DOHH2 (cell line): ENCODE data around the gene PCCA.

Experiments
- H3F3A ChIP-seq: fragments of 200-600 bp; sonication (generic), shearing (Covaris generic); 2 replicates; pipeline ENCODE4 v1.6.0; 2016; ENCODE audit warnings: antibody characterized with exemption, mild to moderate bottlenecking; ENCODE audit not compliant: control insufficient read depth, insufficient read depth
- H3K27ac ChIP-seq: fragments of 200-600 bp; sonication (generic); 2 replicates; pipeline ENCODE4 v1.5.1; 2014; ENCODE audit warnings: low read depth, mild to moderate bottlenecking, low read length, moderate library complexity
- H3K27me3 ChIP-seq: fragments of 200-600 bp; sonication (generic); 2 replicates; pipeline ENCODE4 v1.6.1; 2014; ENCODE audit warnings: mild to moderate bottlenecking, low read length, mixed read lengths; ENCODE audit not compliant: control insufficient read depth
- H3K36me3 ChIP-seq: fragments of 200-600 bp; sonication (generic); 2 replicates; pipeline ENCODE4 v1.6.1; 2014; ENCODE audit warnings: mild to moderate bottlenecking, low read length, moderate library complexity, mixed read lengths; ENCODE audit not compliant: control insufficient read depth
- H3K4me1 ChIP-seq: fragments of 200-600 bp; sonication (generic); 2 replicates; pipeline ENCODE4 v1.6.1; 2014; ENCODE audit warnings: mild to moderate bottlenecking, low read length, mixed read lengths; ENCODE audit not compliant: control insufficient read depth
- H3K4me2 ChIP-seq: fragments of 200-600 bp; sonication (generic); 2 replicates; pipeline ENCODE4 v1.6.0; 2014; ENCODE audit warnings: mild to moderate bottlenecking, low read length, moderate library complexity
- H3K4me3 ChIP-seq: fragments of 200-600 bp; sonication (generic); 2 replicates; pipeline ENCODE4 v1.5.1; 2014; ENCODE audit warnings: mild to moderate bottlenecking, low read length, mixed read lengths
- H3K79me2 ChIP-seq: fragments of 200-600 bp; sonication (generic); 2 replicates; pipeline ENCODE4 v1.6.1; 2014; ENCODE audit warnings: mild to moderate bottlenecking, low read length, mixed read lengths; ENCODE audit not compliant: control insufficient read depth
- H3K9me2 ChIP-seq: fragments of 200-600 bp; sonication (generic); replicated peaks from 2 replicates; pipeline ENCODE4 v1.6.1; 2014; ENCODE audit warnings: mild to moderate bottlenecking, low read length, mixed read lengths; ENCODE audit not compliant: control insufficient read depth
- H3K9me3 ChIP-seq: fragments of 200-600 bp; sonication (generic); 2 replicates; pipeline ENCODE4 v1.6.1; 2014; ENCODE audit warnings: antibody characterized with exemption, low read length, mixed read lengths; ENCODE audit not compliant: control insufficient read depth, insufficient read depth
- H4K20me1 ChIP-seq: fragments of 200-600 bp; sonication (generic); 2 replicates; pipeline ENCODE4 v1.6.0; 2014; ENCODE audit warnings: low read depth, mild to moderate bottlenecking, antibody characterized with exemption, low read length, moderate library complexity; ENCODE audit not compliant: control insufficient read depth, insufficient read depth
- EZH2phosphoT487 ChIP-seq: fragments of 200-600 bp; sonication (generic); IDR thresholded peaks from 2 replicates; pipeline ENCODE4 v1.6.1; 2017; ENCODE audit warnings: borderline replicate concordance, mild to moderate bottlenecking, antibody characterized with exemption, low read length, moderate library complexity, mixed read lengths
- TF ChIP-seq, protein P1 (sequence below): fragments of 200-600 bp; sonication (generic); IDR thresholded peaks from one replicate; pipeline ENCODE4 v1.5.1; 2014; ENCODE audit warnings: antibody characterized with exemption, mild to moderate bottlenecking, low read depth, low read length; ENCODE audit not compliant: poor library complexity, severe bottlenecking

PCCA gene

DNA sequence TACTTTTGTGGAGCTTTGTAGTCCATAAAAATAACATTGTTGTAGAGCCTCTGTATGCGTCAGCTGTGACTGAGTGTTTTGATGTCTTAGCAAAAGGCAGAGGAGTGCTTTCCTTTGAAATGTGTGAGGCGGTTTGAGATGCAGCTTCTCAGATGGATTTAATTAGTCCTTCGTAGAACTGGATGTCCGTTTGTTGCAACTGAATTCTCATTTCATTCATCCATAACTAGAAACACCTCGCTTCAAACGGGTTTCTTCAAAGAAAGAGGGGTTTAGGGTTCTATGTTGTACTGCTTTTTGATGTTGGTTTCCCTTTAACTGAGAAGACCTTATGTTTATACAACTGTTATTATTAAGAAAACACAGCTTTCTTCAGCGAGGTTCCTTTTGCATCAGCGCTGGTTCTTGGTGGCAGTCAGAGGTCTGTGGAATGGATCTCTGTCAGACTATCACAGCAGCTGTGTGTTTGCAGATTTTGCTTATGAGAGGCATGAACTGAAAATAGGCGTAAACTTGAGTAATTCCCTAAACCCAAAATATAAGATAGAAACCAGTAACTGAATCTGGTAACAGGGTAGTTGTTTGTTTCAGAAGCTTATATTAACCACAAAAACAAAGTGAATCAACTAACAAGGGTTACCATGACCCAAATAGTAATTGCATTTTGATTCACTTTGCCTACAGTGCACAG is 305.3 kb downstream of the PCCA start:
- Histone ChIP-seq H3K79me2 (no peaks in the 10 kb centered on the region), H4K20me1 (no peaks in the 10 kb centered on the region), H3K36me3 (no peaks in the 10 kb centered on the region), H3K27me3 (no peaks in the 10 kb centered on the region), H3F3A (no peaks in the 10 kb centered on the region), H3K9me2 (no peaks in the 10 kb centered on the region), H3K9me3 (no peaks in the 10 kb centered on the region), H3K4me1 (no peaks in the 10 kb centered on the region), H3K4me2 (no peak overlapping the region), H3K4me3 (no peak overlapping the region), H3K27ac (no peak overlapping the region)
- no peak for TF ChIP-seq EZH2phosphoT487
- TF ChIP-seq, protein P1, sequence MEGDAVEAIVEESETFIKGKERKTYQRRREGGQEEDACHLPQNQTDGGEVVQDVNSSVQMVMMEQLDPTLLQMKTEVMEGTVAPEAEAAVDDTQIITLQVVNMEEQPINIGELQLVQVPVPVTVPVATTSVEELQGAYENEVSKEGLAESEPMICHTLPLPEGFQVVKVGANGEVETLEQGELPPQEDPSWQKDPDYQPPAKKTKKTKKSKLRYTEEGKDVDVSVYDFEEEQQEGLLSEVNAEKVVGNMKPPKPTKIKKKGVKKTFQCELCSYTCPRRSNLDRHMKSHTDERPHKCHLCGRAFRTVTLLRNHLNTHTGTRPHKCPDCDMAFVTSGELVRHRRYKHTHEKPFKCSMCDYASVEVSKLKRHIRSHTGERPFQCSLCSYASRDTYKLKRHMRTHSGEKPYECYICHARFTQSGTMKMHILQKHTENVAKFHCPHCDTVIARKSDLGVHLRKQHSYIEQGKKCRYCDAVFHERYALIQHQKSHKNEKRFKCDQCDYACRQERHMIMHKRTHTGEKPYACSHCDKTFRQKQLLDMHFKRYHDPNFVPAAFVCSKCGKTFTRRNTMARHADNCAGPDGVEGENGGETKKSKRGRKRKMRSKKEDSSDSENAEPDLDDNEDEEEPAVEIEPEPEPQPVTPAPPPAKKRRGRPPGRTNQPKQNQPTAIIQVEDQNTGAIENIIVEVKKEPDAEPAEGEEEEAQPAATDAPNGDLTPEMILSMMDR, result no peak

DNA sequence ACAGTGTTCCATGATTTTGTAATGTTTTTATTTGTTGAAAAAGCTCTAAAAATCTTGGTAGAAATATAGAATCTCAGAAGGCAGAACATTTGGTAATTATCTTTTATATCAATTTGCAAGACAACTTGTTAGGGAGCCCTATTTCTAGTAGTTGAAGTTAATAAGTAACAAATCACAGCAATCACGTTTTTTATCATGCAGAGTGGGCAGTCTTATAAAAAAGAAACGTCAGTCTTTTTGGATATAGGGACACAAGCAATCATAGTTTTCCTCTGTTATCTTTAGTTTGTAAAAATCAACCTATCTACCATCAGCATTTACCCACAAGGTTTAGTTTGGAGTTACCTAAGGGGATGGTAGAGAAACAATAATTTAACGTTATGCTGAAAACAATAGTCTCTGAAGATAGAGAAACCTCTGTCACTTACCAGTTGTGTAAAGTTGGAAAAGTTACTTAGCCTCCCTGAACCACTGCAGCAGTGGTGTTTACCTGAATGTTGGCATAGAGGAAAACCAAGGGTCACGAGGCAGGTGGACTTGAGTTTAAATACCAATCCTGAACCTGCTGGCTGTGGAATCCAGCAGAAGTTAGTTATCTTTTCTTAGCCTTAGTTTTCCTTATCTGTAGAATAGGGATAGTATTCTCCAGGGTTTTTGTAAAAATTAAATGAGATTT is 306.9 kb downstream of the PCCA start:
- Histone ChIP-seq H3K4me2 (no peak overlapping the region), H3K36me3 (no peaks in the 10 kb centered on the region), H4K20me1 (no peaks in the 10 kb centered on the region), H3K4me3 (no peak overlapping the region), H3F3A (no peaks in the 10 kb centered on the region), H3K9me2 (no peaks in the 10 kb centered on the region), H3K79me2 (no peaks in the 10 kb centered on the region), H3K9me3 (no peaks in the 10 kb centered on the region), H3K4me1 (no peaks in the 10 kb centered on the region), H3K27me3 (no peaks in the 10 kb centered on the region), H3K27ac (no peak overlapping the region)
- no peak for TF ChIP-seq EZH2phosphoT487
- TF ChIP-seq, protein P1, result no peak

DNA sequence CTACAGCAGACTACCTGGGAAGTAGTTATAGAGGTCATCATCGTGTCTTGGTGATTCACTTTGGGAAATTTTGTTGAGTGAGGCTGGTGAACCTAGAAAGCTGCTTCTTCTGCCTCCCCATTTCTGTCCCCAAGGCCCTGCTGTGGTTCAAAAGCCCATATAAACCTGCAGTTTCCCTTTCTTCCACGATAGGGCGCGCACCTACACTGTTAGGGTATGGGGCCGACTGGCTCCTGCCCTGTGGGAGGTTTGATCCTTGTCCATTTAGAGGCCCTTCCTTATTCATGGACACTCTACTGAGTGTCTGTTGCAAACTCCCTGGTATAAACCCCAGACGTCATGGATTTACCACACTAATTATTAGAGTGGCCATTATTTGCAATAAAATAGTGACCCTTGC is 307.9 kb downstream of the PCCA start:
- H3K27ac ChIP-seq, result no peak overlapping the region
- no peak for TF ChIP-seq EZH2phosphoT487
- TF ChIP-seq, protein P1, result no peak
- no peaks in the 10 kb centered on the region for H3K27me3 ChIP-seq
- H3K4me2 ChIP-seq, result no peak overlapping the region
- H3K4me1 ChIP-seq, result no peaks in the 10 kb centered on the region
- no peaks in the 10 kb centered on the region for H3F3A ChIP-seq
- no peaks in the 10 kb centered on the region for H3K9me2 ChIP-seq
- H3K9me3 ChIP-seq, result no peaks in the 10 kb centered on the region
- H3K4me3 ChIP-seq, result no peak overlapping the region
- no peaks in the 10 kb centered on the region for H3K79me2 ChIP-seq
- H3K36me3 ChIP-seq, result no peaks in the 10 kb centered on the region
- no peaks in the 10 kb centered on the region for H4K20me1 ChIP-seq
